ENCODE results near the gene ZNF184. TPM values are rescaled to one million over a fixed set of nuclear protein-coding genes. Genes with fewer than 3 reads are reported as not detected.
A peak's percentile ranks its signal among the peaks of the same experiment; 100 is the strongest.

The ZNF184 gene
- total and polyA plus RNA-seq, 9 of the 15 experiments (the other 6 are each of a cell fraction or from before 2014, with no cell fraction given): 7.6 to 22.2 (median 12.8) TPM

- TF ChIP-seq, protein P1, sequence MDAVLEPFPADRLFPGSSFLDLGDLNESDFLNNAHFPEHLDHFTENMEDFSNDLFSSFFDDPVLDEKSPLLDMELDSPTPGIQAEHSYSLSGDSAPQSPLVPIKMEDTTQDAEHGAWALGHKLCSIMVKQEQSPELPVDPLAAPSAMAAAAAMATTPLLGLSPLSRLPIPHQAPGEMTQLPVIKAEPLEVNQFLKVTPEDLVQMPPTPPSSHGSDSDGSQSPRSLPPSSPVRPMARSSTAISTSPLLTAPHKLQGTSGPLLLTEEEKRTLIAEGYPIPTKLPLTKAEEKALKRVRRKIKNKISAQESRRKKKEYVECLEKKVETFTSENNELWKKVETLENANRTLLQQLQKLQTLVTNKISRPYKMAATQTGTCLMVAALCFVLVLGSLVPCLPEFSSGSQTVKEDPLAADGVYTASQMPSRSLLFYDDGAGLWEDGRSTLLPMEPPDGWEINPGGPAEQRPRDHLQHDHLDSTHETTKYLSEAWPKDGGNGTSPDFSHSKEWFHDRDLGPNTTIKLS (IDR thresholded peaks at IDR 0.05; ENCODE audit: borderline replicate concordance, low read depth): peak; percentile 85
- TF ChIP-seq NR2F6 (CRISPR knock-in tag; IDR thresholded peaks at IDR 0.05): no peak
- TF ChIP-seq TRIM24 (IDR thresholded peaks at IDR 0.05): peak in 1 of 2 experiments; percentile 54; a peak in 2 of 4 replicates
- peak; percentile 79 for TF ChIP-seq JUNB (CRISPR knock-in tag; conservative IDR thresholded peaks at IDR 0.05)
- TF ChIP-seq E2F3 (CRISPR knock-in tag; IDR thresholded peaks at IDR 0.05): peak; percentile 11; the same call in 1 of the 2 replicates
- TF ChIP-seq, protein P2, sequence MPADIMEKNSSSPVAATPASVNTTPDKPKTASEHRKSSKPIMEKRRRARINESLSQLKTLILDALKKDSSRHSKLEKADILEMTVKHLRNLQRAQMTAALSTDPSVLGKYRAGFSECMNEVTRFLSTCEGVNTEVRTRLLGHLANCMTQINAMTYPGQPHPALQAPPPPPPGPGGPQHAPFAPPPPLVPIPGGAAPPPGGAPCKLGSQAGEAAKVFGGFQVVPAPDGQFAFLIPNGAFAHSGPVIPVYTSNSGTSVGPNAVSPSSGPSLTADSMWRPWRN (IDR thresholded peaks at IDR 0.05; ENCODE audit: low read depth): no peak
- peak; percentile 100 for TF ChIP-seq RFX1 (IDR thresholded peaks at IDR 0.05)
- no peak for TF ChIP-seq ZNF764 (CRISPR knock-in tag; IDR thresholded peaks at IDR 0.05; ENCODE audit: low read depth)
- TF ChIP-seq ZNF75A (CRISPR knock-in tag; IDR thresholded peaks at IDR 0.05): no peak
- TF ChIP-seq RB1 (IDR thresholded peaks at IDR 0.05; ENCODE audit: low read depth): peak; percentile 65
- TF ChIP-seq ZNF785 (CRISPR knock-in tag; IDR thresholded peaks at IDR 0.05): no peak
- no peak for TF ChIP-seq MCM5 (IDR thresholded peaks at IDR 0.05; ENCODE audit: low read depth)
- no peak for TF ChIP-seq NFYB (IDR thresholded peaks at IDR 0.05; ENCODE audit: extremely low read depth, insufficient read length)
- no peak for TF ChIP-seq MCM2 (IDR thresholded peaks at IDR 0.05; ENCODE audit: low read depth)
- TF ChIP-seq YBX1 (IDR thresholded peaks at IDR 0.05): no peak
- TF ChIP-seq SOX6 (IDR thresholded peaks at IDR 0.05): peak; percentile 93
- TF ChIP-seq, protein P3, sequence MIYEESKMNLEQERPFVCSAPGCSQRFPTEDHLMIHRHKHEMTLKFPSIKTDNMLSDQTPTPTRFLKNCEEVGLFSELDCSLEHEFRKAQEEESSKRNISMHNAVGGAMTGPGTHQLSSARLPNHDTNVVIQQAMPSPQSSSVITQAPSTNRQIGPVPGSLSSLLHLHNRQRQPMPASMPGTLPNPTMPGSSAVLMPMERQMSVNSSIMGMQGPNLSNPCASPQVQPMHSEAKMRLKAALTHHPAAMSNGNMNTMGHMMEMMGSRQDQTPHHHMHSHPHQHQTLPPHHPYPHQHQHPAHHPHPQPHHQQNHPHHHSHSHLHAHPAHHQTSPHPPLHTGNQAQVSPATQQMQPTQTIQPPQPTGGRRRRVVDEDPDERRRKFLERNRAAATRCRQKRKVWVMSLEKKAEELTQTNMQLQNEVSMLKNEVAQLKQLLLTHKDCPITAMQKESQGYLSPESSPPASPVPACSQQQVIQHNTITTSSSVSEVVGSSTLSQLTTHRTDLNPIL (CRISPR knock-in tag; IDR thresholded peaks at IDR 0.05): no peak; the same call in 1 of the 2 replicates
- TF ChIP-seq ZNF444 (CRISPR knock-in tag; IDR thresholded peaks at IDR 0.05): no peak
- TF ChIP-seq, protein P4, sequence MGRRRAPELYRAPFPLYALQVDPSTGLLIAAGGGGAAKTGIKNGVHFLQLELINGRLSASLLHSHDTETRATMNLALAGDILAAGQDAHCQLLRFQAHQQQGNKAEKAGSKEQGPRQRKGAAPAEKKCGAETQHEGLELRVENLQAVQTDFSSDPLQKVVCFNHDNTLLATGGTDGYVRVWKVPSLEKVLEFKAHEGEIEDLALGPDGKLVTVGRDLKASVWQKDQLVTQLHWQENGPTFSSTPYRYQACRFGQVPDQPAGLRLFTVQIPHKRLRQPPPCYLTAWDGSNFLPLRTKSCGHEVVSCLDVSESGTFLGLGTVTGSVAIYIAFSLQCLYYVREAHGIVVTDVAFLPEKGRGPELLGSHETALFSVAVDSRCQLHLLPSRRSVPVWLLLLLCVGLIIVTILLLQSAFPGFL (CRISPR knock-in tag; IDR thresholded peaks at IDR 0.05): no peak; the same call in 1 of the 2 replicates
- TF ChIP-seq MYBL2 (IDR thresholded peaks at IDR 0.05; ENCODE audit: low read depth): peak; percentile 73
- TF ChIP-seq MYBL2 (CRISPR knock-in tag; IDR thresholded peaks at IDR 0.05; ENCODE audit: borderline replicate concordance): no peak
- TF ChIP-seq, protein P5, sequence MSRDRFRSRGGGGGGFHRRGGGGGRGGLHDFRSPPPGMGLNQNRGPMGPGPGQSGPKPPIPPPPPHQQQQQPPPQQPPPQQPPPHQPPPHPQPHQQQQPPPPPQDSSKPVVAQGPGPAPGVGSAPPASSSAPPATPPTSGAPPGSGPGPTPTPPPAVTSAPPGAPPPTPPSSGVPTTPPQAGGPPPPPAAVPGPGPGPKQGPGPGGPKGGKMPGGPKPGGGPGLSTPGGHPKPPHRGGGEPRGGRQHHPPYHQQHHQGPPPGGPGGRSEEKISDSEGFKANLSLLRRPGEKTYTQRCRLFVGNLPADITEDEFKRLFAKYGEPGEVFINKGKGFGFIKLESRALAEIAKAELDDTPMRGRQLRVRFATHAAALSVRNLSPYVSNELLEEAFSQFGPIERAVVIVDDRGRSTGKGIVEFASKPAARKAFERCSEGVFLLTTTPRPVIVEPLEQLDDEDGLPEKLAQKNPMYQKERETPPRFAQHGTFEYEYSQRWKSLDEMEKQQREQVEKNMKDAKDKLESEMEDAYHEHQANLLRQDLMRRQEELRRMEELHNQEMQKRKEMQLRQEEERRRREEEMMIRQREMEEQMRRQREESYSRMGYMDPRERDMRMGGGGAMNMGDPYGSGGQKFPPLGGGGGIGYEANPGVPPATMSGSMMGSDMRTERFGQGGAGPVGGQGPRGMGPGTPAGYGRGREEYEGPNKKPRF (IDR thresholded peaks at IDR 0.05; ENCODE audit: low read depth, low read length): no peak
These were observed at the start of gene ZNF184 (continued) for GRCh38 chr6:27472617-27473400.

All from K562 (cell line).